Cardiac atrium fibroblast (primary cell): ENCODE measurements around the gene ZNF664. TPM values are rescaled to one million over a fixed set of nuclear protein-coding genes. Genes with fewer than 3 reads are reported as not detected.

Experiments
- total RNA-seq: library from RNA; depleted of rRNA; stranded (reverse); fragments of >200 nt; gene quantifications from 2 replicates; pipeline ENCODE4 v1.2.3, GENCODE V29; 2015

ZNF664 gene
- 16.1 and 38.4 TPM in 2 replicates for total RNA-seq

GRCh38 chr12:123972457-123973401 is at the start of gene ZNF664, which contains the start of gene CCDC92:
TSS of gene ZNF664 (plus strand) at chr12:123973215. CDS start at chr12:124012145, 38,930 bp downstream.
TSS of gene CCDC92 (minus strand) at chr12:123972831. CDS start at chr12:123944305, 28,526 bp downstream.

Other genes starting within 250 kb of the ZNF664 start
- gene DNAH10, start 210.9 kb upstream of the ZNF664 start, total RNA-seq: under 0.01 and 0.54 TPM in 2 replicates
- gene CCDC92, start 384 bp upstream of the ZNF664 start, total RNA-seq: 11.7 and 12.8 TPM in 2 replicates